H9 (cell line): Measurements from ENCODE around the gene CES5A. TPM values are rescaled to one million over a fixed set of nuclear protein-coding genes. Genes with fewer than 3 reads are reported as not detected.

Experiments
- DNase-seq: peaks from one replicate; pipeline ENCODE4 v3.0.0-alpha.2; 2017
- H2AFZ ChIP-seq: one replicate; pipeline ENCODE4 v1.6.1; 2013; ENCODE audit warnings: mild to moderate bottlenecking, low read length, control low read depth, moderate library complexity
- H2AK5ac ChIP-seq: 2 replicates; pipeline ENCODE4 v1.6.1; 2013; ENCODE audit warnings: low read length, control low read depth, mixed read lengths; ENCODE audit not compliant: insufficient read length
- H2BK120ac ChIP-seq: one replicate; pipeline ENCODE4 v1.6.1; 2013; ENCODE audit warnings: low read depth, mild to moderate bottlenecking, low read length, control low read depth, inconsistent platforms; ENCODE audit not compliant: poor library complexity, severe bottlenecking
- H2BK12ac ChIP-seq: 2 replicates; pipeline ENCODE4 v1.6.1; 2013; ENCODE audit warnings: low read length, control low read depth, mixed read lengths, low read depth; ENCODE audit not compliant: insufficient read length
- H2BK15ac ChIP-seq: 2 replicates; pipeline ENCODE4 v1.6.1; 2013; ENCODE audit warnings: low read depth, low read length, control low read depth
- H2BK20ac ChIP-seq: one replicate; pipeline ENCODE4 v1.6.1; 2013; ENCODE audit warnings: low read depth, mild to moderate bottlenecking, low read length, control low read depth, inconsistent platforms; ENCODE audit not compliant: poor library complexity, severe bottlenecking
- H2BK5ac ChIP-seq: 2 replicates; pipeline ENCODE4 v1.6.1; 2013; ENCODE audit warnings: low read length, control low read depth, mixed read lengths; ENCODE audit not compliant: insufficient read length
- H3K14ac ChIP-seq: 2 replicates; pipeline ENCODE4 v1.6.1; 2013; ENCODE audit warnings: low read length, control low read depth; ENCODE audit not compliant: insufficient read depth
- H3K18ac ChIP-seq: 2 replicates; pipeline ENCODE4 v1.6.1; 2013; ENCODE audit warnings: low read depth, mild to moderate bottlenecking, mixed read lengths, low read length, control low read depth; ENCODE audit not compliant: insufficient read length
- H3K23ac ChIP-seq: 2 replicates; pipeline ENCODE4 v1.6.1; 2013; ENCODE audit warnings: low read length, control low read depth, mixed read lengths, low read depth; ENCODE audit not compliant: insufficient read length
- H3K23me2 ChIP-seq: 2 replicates; pipeline ENCODE4 v1.6.1; 2013; ENCODE audit warnings: low read depth, mild to moderate bottlenecking, mixed read lengths, low read length, control low read depth; ENCODE audit not compliant: insufficient read length, poor library complexity, severe bottlenecking
- H3K27ac ChIP-seq: 2 replicates; pipeline ENCODE4 v1.5.1; 2013; ENCODE audit warnings: low read length, control low read depth, mixed read lengths, low read depth; ENCODE audit not compliant: insufficient read length
- H3K27me3 ChIP-seq: 2 replicates; pipeline ENCODE4 v1.6.1; 2013; ENCODE audit warnings: low read length, control low read depth, inconsistent platforms; ENCODE audit not compliant: insufficient read depth
- H3K4ac ChIP-seq: 2 replicates; pipeline ENCODE4 v1.6.1; 2013; ENCODE audit warnings: low read depth, mild to moderate bottlenecking, control low read depth, inconsistent platforms, low read length, moderate library complexity
- H3K4me1 ChIP-seq: 2 replicates; pipeline ENCODE4 v1.6.1; 2013; ENCODE audit warnings: low read length, control low read depth, inconsistent platforms; ENCODE audit not compliant: insufficient read depth
- H3K4me2 ChIP-seq: 2 replicates; pipeline ENCODE4 v1.6.1; 2013; ENCODE audit warnings: low read length, control low read depth, mixed read lengths; ENCODE audit not compliant: insufficient read length, insufficient read depth
- H3K56ac ChIP-seq: 2 replicates; pipeline ENCODE4 v1.6.1; 2013; ENCODE audit warnings: low read depth, mild to moderate bottlenecking, mixed read lengths, low read length, control low read depth; ENCODE audit not compliant: insufficient read length
- H3K79me1 ChIP-seq: 2 replicates; pipeline ENCODE4 v1.6.1; 2013; ENCODE audit warnings: low read depth, mild to moderate bottlenecking, moderate library complexity, low read length, control low read depth, inconsistent platforms; ENCODE audit not compliant: insufficient read depth, poor library complexity, severe bottlenecking
- H3K79me2 ChIP-seq: 2 replicates; pipeline ENCODE4 v1.6.1; 2013; ENCODE audit warnings: low read length, control low read depth, inconsistent platforms; ENCODE audit not compliant: insufficient read depth
- H3K9ac ChIP-seq: 2 replicates; pipeline ENCODE4 v1.6.1; 2013; ENCODE audit warnings: low read length, control low read depth, mixed read lengths; ENCODE audit not compliant: insufficient read length; ENCODE audit errors: extremely low read depth
- H3K9me3 ChIP-seq: one replicate; pipeline ENCODE4 v1.6.1; 2013; ENCODE audit warnings: low read depth, low read length, inconsistent platforms; ENCODE audit not compliant: control insufficient read depth
- H3T11ph ChIP-seq: one replicate; pipeline ENCODE4 v1.6.1; 2013; ENCODE audit warnings: mild to moderate bottlenecking, low read length, control low read depth, inconsistent platforms
- H4K20me1 ChIP-seq: one replicate; pipeline ENCODE4 v1.6.1; 2013; ENCODE audit not compliant: control insufficient read depth, insufficient read length, insufficient read depth
- H4K5ac ChIP-seq: 2 replicates; pipeline ENCODE4 v1.6.1; 2013; ENCODE audit warnings: low read depth, mild to moderate bottlenecking, mixed read lengths, low read length, control low read depth; ENCODE audit not compliant: insufficient read length
- H4K8ac ChIP-seq: replicated peaks from 2 replicates; pipeline ENCODE4 v1.6.1; 2013; ENCODE audit warnings: low read length, control low read depth, mixed read lengths, low read depth; ENCODE audit not compliant: insufficient read length
- H4K91ac ChIP-seq: 2 replicates; pipeline ENCODE4 v1.6.1; 2013; ENCODE audit warnings: low read depth, mild to moderate bottlenecking, moderate library complexity, mixed read lengths, low read length, control low read depth; ENCODE audit not compliant: insufficient read length
- H3K27ac Mint-ChIP-seq, 3 experiments: 2 replicates in 2 of 3; 3 replicates in 1 of 3; pipeline ENCODE4 v1.8.0; 2020 to 2021; ENCODE audit warnings: mixed read lengths in 3 of 3, mild to moderate bottlenecking in 1 of 3, moderate library complexity in 1 of 3
- H3K27me3 Mint-ChIP-seq: 2 replicates; pipeline ENCODE4 v1.8.0; 2021; ENCODE audit warnings: low read depth, mild to moderate bottlenecking, moderate library complexity, mixed read lengths
- H3K36me3 Mint-ChIP-seq, 3 experiments: 2 replicates in 2 of 3; 3 replicates in 1 of 3; pipeline ENCODE4 v1.8.0; 2020 to 2021; ENCODE audit warnings: low read depth in 3 of 3, mixed read lengths in 3 of 3; ENCODE audit not compliant: insufficient read depth in 1 of 3
- H3K4me1 Mint-ChIP-seq, 2 experiments: 2 replicates each; pipeline ENCODE4 v1.8.0; 2020; ENCODE audit warnings: mixed read lengths in 2 of 2
- H3K4me3 Mint-ChIP-seq, 2 experiments: 2 replicates in 1 of 2; 3 replicates in 1 of 2; pipeline ENCODE4 v1.8.0; 2020 to 2021; ENCODE audit warnings: mild to moderate bottlenecking in 2 of 2, mixed read lengths in 2 of 2, moderate library complexity in 1 of 2
- H3K9me3 Mint-ChIP-seq, 2 experiments: 2 replicates in 1 of 2; 3 replicates in 1 of 2; pipeline ENCODE4 v1.8.0; 2020; ENCODE audit warnings: mild to moderate bottlenecking in 2 of 2, mixed read lengths in 2 of 2, moderate library complexity in 1 of 2
- WGBS: extraction: QIAGEN DNeasy Blood & Tissue Kit; methylation state at CpG from one replicate; pipeline ENCODE4 v1.1.7; 2013; ENCODE audit warnings: missing lambda C conversion rate, low lambda C conversion rate, mixed read lengths; ENCODE audit not compliant: insufficient read length; ENCODE audit errors: extremely low coverage; 5-methylcytosine and 5-hydroxymethylcytosine counted together
- total RNA-seq: library from RNA; stranded (reverse); gene quantifications from 2 replicates; pipeline ENCODE4 v1.2.1, GENCODE V29; 2021
- TF ChIP-seq, protein P1 (sequence below): fragments of 200-600 bp; sonication (generic); conservative IDR thresholded peaks from 3 replicates; pipeline ENCODE4 v1.8.0; 2021; ENCODE audit warnings: antibody characterized with exemption, mild to moderate bottlenecking

The CES5A gene
- total RNA-seq, 1 experiment from 2014 or later = not detected

DNA sequence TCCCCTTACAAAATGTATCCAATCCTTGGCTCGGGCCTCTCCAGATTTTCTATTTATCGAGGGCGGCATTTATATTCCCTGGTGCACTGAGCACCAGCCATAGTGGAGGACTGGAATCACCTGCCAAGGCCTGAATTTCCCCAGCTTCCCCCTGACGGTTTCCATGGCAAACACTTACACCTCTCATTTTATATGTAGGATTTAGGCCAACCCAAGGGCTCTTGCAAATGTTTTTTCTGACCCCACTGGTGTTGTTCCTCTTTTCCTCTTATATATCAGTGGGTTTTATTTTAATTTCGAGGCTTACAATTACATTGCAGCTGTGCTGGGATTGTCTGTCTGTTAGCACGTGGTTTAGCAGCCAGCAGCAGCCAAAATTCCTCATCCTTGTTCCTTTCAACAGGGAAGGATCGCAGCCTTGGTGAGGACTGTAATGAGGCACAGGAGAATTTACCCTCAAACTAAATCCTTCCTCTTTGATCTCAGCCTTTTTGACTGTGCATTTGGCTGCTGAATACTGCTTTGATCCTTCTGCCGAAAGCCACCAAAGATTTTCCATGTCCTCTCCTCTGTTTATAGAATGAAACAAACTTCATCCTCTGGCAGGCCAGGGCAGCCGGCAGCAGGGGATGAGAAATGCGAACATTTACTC is 26.5 kb upstream of the CES5A start:
- H3K4me1 ChIP-seq = no peaks in the 10 kb centered on the region

More for the DNA sequence above, 26.5 kb upstream of the CES5A start:
- no CpG with 5 or more reads among the region's 10 CpGs for WGBS
- H3K9me3 ChIP-seq = no peaks in the 10 kb centered on the region
- H2BK5ac ChIP-seq = no peak overlapping the region
- H3K79me2 ChIP-seq = no peaks in the 10 kb centered on the region
- H3K4me3 Mint-ChIP-seq = no peak overlapping the region
- no peak overlapping the region for H2AFZ ChIP-seq
- H3K27ac Mint-ChIP-seq = peak overlapping the region in 1 of 3 experiments; percentile 40; a peak in 1 of 7 replicates
- H2AK5ac ChIP-seq = no peak overlapping the region
- H3K9ac ChIP-seq = no peak overlapping the region
- no peak overlapping the region for H4K5ac ChIP-seq
- H3T11ph ChIP-seq = no peak overlapping the region
- no peaks in the 10 kb centered on the region for H3K79me1 ChIP-seq
- no peaks in the 10 kb centered on the region for H3K36me3 Mint-ChIP-seq
- no peak overlapping the region for H2BK15ac ChIP-seq
- H2BK120ac ChIP-seq = no peak overlapping the region
- H2BK20ac ChIP-seq = no peak overlapping the region
- no peak overlapping the region for H4K91ac ChIP-seq
- no peaks in the 10 kb centered on the region for H3K23me2 ChIP-seq
- H3K9me3 Mint-ChIP-seq = peaks cover 9 to 15% of the 10 kb centered on the region in 2 experiments
- H3K4me1 Mint-ChIP-seq = 0 out of 4 replicates have a peak, but pooled peaks cover 0 to 2% of the 10 kb centered on the region in 2 experiments
- TF ChIP-seq, protein P1, sequence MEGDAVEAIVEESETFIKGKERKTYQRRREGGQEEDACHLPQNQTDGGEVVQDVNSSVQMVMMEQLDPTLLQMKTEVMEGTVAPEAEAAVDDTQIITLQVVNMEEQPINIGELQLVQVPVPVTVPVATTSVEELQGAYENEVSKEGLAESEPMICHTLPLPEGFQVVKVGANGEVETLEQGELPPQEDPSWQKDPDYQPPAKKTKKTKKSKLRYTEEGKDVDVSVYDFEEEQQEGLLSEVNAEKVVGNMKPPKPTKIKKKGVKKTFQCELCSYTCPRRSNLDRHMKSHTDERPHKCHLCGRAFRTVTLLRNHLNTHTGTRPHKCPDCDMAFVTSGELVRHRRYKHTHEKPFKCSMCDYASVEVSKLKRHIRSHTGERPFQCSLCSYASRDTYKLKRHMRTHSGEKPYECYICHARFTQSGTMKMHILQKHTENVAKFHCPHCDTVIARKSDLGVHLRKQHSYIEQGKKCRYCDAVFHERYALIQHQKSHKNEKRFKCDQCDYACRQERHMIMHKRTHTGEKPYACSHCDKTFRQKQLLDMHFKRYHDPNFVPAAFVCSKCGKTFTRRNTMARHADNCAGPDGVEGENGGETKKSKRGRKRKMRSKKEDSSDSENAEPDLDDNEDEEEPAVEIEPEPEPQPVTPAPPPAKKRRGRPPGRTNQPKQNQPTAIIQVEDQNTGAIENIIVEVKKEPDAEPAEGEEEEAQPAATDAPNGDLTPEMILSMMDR = no peak
- no peaks in the 10 kb centered on the region for H3K27me3 ChIP-seq
- peaks cover 23% of the 10 kb centered on the region for H3K27me3 Mint-ChIP-seq
- H4K8ac ChIP-seq = no peak overlapping the region
- no peak overlapping the region for H3K56ac ChIP-seq
- H3K23ac ChIP-seq = no peak overlapping the region
- no peak for DNase-seq
- no peak overlapping the region for H2BK12ac ChIP-seq
- H3K4ac ChIP-seq = no peak overlapping the region
- H3K27ac ChIP-seq = no peak overlapping the region
- no peak overlapping the region for H3K4me2 ChIP-seq
- H3K14ac ChIP-seq = no peak overlapping the region
- H4K20me1 ChIP-seq = no peaks in the 10 kb centered on the region
- no peak overlapping the region for H3K18ac ChIP-seq
